Smooth muscle cell of the brain vasculature (primary cell): ENCODE data around the gene HECW1.
A peak's percentile ranks its signal among the peaks of the same experiment; 100 is the strongest.
"Not testable (repeated sequence)": the region's sequence is repeated elsewhere in the genome, so short reads cannot be mapped to it uniquely, and the experiment has no call there.

Source experiments
- DNase-seq: peaks from one replicate; pipeline ENCODE4 v3.0.0-alpha.2; 2012; ENCODE audit warnings: low read depth, low spot score

Gene HECW1

DNA sequence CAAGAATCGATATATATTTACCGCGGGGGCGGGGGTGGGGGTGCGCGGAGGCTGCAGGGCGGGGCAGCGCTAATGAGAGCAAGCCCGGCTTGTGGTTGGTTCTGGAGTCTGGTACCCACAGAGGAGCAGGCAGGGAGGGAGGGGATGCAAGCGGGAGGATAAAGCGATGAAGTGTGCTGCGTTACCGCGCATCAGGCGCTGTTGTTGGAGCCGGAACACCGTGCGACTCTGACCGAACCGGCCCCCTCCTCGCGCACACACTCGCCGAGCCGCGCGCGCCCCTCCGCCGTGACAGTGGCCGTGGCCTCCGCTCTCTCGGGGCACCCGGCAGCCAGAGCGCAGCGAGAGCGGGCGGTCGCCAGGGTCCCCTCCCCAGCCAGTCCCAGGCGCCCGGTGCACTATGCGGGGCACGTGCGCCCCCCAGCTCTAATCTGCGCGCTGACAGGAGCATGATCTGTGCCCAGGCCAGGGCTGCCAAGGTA is at the start of gene HECW1:
TSS of gene HECW1 (plus strand) at position 189 of the 482 bp plus-strand sequence. CDS start 131,259 bp downstream, outside the sequence.
- no peak for DNase-seq

DNA sequence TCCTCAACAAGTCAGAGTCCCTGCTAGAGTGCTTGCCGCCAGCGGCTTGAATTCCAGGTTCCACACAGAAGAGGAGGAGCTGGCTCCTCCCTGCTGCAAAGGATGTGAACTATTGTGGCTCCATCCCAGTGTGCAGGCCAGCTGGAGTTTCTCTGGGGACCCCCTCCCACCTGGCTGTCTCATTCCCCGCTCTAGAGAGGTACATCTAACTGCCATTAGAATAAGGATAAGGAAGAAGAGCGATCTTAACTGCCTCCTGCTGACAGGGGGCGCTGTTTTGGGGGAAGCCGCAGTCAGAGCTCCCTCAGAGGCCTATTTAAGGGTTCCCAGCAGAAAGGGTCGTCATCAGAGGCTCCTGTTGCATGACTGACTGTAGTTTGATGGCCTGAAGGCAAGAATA is 40.8 kb upstream of the HECW1 start:
- DNase-seq = no peak

DNA sequence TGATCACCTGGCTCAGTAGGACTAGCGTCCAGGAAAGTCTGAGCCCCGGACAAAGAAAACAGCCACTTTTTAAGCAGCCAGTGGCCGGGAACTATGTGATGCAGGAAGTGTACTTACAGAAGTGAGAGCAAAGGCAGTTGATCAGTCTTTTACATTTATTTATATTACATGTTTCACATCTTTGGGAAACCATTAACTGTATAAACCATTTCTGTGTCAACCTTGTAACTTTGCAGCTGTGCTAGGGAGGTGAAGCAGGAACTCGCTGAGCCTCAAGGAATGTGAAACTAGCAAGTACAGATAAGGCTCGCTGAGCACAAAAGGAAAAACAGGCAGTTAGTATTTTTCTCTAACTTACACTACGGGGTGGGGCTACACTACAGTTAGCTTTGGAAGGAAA is 39.9 kb upstream of the HECW1 start:
- no peak for DNase-seq

DNA sequence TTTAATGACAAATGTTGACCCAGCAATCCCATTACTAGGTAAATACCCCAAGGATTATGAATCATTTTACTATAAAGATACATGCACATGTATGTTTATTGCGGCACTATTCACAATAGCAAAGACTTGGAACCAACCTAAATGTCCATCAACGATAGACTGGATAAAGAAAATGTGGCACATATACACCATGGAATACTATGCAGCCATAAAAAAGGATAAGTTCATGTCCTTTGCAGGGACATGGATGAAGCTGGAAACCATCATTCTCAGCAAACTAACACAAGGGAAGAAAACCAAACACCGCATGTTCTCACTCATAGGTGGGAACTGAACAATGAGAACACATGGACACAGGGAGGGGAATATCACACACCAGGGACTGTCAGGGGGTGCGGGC is 38.6 kb upstream of the HECW1 start:
- not testable (repeated sequence) for DNase-seq

DNA sequence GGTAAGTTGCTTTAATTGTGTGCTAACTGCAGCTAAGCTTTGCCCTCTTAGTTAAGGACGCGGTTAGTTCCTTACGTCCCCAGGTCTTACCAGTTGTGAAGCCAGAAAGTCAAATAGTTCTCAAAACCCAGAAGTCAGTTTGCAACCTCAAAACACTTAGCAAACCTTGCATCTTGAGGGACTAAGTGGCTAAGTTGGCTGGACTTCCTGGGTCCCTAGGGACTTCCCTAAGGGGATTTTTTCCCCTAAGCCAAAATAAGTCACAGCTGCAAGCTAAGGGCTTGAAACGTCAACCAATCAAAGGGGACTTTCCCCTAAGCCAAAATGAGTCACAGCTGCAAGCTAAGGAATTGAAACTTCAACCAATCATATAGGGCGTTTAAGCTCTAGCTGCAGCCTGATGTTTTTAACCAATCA is 36.2 kb upstream of the HECW1 start:
- no peak for DNase-seq

DNA sequence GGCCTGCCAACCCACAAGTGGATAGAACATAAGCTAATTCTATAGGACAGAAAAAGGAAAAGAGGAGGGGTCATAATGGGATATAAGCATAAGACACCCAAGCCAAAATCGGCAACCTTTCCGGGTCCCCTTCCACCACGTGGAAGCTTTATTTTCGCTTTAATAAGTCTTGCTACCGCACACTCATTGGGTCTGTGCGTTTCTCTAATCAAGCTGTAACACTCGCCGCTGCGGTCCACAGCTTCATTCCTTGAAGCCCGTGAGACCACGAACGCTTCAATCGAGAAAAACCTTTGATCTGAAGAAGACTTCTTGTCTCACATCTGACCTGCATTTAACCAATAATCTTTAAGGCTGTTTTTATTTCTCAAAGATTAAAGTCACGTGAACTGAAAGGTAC is 35.8 kb upstream of the HECW1 start:
- no peak for DNase-seq

DNA sequence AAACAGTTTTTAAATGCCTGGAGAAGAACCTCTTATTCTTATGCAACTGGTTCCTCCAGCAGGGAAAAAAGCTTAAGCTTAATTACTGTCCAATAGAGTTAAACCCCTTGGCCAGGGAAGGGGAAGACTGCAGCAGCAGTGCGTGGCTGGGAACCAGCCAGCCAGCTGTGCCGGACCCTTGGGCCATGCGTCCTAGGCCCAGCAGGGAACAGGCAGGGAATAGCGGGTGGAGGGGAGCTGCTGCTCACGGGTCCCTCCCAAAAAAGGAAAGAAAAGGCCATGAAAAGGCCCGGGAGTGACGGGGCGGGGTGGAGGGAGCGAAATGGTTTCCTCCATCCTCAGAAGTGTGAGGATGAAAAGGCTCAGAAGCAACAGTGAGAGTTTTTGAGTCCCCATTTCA is 35.2 kb upstream of the HECW1 start:
- no peak for DNase-seq

DNA sequence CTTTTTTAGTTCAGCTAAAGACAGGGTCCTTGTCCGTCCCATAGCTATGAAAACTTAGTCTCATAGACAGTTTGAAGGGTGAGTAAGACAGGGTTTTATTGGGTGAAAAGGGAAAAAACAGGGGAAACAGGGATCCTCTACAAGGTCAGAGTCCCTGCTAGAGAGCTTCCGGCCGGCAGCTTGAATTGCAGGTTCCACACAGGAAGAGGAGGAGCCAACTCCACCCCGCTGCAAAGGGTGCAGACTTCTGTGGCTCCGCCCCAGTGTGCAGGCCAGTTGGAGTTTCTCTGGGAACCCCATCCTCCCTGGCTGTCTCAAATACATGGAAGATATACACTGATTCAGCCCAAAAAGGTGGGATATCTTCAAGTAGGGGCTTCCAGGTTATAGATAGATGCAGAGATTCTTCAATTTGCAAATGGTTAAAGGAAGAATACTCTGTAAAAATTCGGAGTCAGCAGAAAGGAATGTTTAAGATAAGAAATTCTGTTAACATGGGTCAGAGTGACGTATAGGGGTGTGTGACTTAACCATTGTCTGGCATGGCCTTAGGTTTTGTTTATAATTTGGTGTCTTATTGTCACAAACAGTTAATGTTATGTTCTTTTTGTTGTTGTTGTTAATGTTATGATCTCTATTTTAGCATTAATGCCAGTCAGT is 34.6 kb upstream of the HECW1 start:
- DNase-seq = no peak

DNA sequence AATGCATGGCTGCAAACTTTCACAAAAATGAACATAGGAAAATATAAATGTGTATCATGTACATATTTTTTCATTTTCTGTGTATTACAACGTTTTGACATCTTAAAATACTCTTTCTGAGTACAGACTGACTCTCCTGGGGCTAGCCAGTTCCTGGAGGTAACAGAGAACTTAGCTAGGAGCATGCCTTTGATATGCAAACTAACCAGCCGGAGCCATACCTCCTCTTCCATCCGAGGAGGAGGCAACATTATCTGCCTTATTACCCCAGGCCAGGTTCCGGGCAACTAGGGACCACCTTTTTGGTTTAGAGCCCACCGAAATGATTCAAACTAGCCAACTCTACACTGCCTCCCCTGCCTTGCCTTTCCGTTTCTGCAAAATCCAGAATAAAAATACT is 33.7 kb upstream of the HECW1 start:
- no peak for DNase-seq

DNA sequence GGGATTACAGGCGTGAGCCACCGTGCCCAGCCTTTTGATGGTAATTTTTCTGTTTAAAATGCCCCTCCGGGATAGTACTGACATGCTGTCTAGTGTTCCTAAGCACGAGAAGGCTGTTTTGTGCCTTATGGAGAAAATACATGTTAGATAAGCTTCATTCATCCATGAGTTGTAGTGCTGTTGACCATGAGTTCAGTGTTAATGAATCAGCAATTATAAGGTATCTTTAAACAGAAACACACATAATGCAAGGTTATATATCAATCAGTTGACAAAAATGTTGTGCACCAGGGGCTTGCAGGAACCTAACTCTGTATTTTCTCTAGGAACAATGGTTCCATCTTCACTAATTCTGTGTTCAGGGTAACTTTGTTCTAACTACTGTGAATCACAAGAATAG is 30.8 kb upstream of the HECW1 start:
- DNase-seq = no peak

DNA sequence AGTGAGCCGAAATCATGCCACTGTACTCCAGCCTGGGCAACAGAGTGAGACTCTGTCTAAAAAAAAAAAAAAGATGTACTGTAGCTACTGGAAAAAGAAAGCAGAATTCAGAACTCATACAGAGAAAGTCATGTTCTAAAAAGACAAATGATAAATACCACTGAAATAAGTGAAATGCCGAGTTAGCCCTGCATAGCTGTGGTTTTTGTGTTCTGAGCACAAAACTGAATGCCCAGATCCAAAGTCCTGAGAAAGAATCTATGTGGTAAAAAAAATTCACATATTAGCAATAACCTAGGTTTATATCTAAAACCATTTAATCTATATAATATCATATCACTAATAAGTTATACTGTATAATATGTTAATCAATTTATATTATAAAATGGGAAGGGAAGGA is 29.3 kb upstream of the HECW1 start:
- DNase-seq = no peak

DNA sequence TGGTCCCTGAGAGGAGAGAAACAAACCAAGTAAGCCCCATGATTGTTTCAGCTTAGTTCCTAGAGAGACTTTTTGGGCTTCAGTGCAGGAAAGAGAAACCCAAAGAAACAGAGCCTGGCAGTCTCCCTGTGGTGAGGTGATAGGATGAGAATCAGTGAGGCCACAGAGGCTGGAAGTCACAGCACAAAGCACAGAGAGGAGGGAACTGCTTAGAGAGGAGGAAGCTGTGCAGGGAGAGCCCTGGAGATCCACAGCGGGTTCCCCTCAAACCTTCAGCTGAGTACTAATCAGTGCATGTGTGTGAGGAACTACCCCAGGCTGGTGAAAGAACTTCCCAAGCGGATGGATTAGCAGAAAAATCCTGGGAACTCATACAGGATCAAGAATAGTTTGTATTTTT is 27.4 kb upstream of the HECW1 start:
- DNase-seq = no peak

DNA sequence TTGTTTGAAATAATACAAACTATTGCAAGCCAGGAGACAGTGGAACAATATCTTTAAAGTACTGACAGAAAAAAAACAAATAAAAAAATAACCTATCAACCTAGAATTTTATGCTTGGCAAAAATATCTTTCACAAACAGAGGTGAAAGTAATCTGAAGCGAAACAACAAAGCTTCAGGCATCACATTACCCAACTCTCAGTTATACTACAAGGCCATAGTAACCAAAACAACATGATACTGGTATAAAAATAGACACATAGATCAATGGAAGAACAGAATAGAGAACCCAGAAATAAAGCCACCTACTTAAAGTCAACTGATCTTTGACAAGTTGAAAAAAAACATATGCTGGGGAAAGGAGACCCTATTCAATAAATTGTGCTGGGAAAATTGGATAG is 26.5 kb upstream of the HECW1 start:
- DNase-seq = no peak

DNA sequence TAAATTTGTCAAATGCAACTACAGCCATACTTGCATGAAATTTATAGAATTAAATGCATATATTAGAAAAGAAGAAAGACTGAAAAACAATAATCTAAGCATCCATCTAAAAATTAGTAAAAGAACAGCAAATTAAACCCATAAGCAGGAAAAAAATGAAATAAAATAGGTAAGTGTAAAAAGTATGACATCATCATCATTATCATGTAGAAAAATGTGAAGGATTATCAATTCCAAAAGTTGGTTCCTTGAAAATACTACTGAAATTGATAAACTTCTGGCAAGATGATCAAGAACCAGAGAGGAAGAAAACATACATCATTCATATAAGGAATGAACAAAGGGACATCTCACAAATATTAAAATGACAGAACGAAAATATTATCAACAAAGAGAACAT is 19.6 kb upstream of the HECW1 start:
- DNase-seq = no peak

DNA sequence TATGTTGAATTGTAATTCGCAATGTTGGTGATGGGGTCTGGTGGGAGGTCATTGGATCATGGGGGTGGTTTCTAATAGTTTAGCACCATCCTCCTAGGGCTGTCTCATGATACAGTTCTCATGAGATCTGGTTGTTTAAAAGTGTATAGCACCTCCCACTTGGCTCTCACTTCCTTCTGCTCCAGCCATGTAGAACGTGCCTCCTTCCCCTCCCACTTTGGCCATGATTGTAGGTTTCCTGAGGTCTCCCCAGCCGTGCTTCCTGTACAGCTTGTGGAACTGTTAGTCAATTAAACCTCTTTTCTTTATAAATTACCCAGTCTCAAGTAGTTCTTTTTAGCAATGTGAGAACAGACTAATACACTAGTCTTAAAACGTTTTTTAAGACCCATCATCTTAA is 15.6 kb upstream of the HECW1 start:
- no peak for DNase-seq

DNA sequence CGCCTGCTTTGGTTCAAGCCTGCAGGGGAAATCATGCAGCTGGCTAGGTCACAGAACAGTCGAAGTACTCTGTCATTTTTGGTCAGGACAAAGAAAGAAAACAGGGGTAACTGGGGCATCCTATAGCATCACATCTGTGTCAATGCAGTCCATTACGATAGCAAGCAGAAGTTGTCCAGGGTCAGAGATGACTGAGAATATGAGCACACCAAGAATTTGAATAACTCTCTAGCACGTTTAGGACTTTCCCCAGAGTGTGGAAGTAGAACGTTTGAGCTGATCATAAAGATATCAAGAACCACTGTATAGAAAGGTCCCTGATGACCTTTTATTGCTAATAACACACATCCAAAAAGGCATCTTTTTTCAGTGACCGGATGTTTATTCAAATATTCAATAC is 12.7 kb upstream of the HECW1 start:
- no peak for DNase-seq

DNA sequence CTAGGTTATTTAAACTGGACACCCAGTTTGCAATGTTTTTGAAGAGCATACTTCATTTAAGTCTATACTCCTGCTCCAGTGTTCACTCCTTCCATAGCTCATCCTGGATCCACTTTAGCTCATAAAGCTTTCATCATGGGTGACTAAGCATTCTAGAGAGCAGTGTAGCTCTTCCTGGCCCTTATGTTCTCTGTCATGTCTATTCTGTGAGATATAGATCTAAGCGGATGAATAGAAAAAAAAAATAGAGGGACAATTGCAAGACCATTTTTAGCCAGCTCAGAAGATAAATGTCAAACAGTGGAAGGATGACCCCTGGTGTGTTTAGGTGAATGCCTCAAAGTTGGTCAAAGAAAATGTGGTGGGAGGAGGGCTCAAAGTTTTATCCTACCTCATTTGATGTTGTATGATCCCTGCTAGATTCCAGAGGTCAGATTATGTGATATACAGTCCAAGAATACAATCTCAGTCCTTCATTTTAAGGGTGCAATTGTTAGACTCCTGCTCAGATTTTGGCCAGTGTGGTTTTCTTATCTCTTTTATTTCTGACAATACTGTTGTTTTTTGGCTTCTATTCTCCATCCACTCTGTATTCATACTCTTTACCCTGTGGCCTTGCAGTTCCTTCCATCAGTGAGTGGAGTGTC is 7.5 kb upstream of the HECW1 start:
- DNase-seq = no peak

DNA sequence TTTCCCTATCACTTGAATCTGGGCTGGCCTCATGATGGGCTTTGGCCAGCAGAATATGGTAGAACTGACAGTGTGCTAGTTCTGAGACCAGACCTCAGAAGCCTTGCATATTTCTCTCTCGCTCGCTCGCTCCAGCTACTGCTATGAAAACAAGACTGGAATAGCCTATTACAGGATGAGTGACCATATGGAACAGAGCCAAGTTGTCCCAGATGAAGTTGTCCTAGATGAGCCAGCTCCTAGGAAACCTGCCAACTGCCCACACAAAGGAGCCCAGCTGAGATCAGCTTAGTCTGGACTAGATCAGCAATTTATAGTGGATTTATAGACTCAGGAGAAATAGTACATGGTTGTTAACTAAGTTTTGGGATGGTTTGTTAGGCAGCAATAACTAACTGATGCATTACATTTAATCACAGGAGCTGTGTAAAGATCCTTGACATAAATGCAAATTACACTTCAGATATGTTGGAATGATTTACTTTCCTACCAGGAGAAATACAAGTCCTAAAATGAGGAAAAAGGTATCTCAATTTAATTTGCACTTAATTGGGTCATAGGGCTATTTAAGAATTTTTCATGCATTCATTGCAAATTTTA is 6.8 kb upstream of the HECW1 start:
- peak; percentile 45 for DNase-seq

DNA sequence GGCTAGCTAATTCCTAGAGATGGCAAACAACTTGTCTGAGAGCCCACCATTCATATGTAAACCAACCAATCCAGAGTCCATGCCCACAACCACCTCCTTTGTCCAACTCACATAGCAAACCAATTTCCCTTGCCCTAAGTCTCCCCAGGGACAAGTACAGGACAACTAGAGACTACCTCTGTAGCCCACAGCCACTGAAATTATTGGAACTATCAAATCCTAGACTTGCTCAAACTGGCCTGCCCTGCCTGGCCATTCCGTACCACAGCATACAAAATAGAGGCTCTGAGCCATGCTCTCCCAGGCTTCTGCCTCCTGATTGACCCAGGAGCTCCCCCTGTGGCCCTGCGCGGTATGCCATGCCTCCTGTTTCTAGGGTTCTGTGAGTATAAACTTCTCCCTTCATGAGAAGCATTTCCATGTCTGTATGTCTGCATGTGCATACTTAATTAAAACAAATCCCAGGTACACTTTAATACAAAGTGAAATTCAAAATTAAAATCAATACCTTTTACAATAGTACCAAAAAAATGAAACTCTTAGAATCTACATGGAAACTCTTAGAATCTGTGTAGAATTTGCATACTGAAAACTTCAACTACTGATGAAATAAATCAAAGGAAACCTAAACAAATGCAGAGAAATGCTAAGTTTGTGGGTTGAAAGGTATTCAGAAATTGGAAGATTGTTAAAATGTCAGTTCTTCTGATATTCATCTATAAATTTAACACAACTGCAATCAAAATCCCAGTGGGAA is 4.0 kb upstream of the HECW1 start:
- DNase-seq = peak; percentile 40

DNA sequence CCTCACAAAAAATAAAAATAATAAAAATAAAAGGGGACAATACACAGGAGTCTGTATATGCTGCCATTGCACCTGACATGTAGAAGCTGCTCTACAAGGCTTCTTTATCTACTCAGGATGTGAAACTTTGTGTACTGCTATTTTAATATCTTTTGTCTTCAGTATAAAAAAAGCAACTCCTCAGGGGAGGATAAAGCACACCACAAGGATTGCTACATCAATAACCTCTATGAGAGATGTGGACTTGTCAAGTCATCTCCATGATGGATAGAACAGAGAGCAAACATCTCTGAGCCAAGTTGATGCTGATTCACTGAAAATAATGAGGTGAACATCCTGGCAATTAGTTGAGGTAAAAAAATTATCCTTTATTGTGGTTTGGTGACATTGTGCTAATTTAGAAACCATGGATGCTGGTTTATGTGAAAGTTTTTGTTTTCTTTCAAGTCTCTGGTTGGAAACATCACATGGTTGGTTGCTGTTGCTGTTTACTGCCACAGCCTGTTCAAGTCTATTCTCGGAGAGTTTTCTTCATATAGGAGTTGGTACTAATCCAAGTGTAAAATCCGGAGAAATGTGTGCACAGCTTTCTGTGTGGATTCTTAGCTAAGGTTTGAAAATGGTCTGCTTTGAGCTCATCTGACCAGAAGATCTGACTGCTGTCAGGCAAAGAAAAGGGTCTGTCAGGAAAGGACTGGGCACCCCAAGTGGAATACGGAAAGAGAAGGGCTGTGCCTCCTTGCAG is 1.5 kb upstream of the HECW1 start:
- no peak for DNase-seq

DNA sequence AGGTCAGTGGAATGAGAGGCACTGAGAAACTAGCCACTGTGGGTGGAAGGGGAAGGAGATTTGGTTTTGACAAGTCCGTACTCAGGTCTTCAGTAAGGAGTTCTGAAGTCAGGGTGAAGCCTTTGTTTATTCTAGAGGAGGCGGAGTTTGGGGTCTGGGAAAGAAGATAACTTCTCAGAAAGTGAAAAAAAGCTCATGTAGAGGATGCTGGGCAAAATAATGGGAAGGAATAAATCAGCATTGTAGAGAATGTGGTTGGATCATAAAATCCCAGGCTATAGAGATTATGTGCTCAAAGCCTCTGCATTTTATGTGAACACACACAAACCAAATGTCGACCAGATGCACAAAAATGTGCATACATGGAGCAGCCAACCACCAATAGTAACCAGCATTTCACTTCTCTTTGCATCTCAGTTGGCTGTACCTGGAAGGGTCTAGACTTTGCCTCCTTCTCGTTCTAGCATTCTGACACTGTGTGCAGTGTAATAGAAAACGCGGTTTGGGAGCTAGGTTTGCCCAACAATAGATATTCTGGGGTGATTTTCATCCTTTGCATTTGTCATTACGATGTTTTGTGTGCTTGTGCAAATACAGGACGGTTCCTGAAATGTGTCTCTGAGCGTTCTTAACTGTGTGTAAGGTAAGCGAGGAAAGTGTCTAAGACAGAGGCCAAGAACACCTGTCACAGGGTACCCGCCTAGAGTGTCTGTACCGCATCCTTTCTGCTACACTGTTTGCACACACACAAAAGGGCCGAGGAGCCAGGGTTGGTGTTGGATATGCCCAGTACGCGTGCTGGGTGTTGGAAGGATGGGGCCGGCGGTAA is 603 bp upstream of the HECW1 start:
- DNase-seq = no peak
